ENCODE results near the gene ASGR2. TPM values are rescaled to one million over a fixed set of nuclear protein-coding genes. Genes with fewer than 3 reads are reported as not detected.
A peak's percentile ranks its signal among the peaks of the same experiment; 100 is the strongest.

ASGR2 gene
- total RNA-seq, 6 donors from 2014 or later = 0.98 to 3.9 (median 1.8) TPM

GRCh38 chr17:7081341-7082062 is 33.1 kb downstream of the ASGR2 start:
- TF ChIP-seq CTCF (IDR thresholded peaks at IDR 0.05) (no peak), EP300 (IDR thresholded peaks at IDR 0.05) (no peak), POLR2AphosphoS5 (IDR thresholded peaks at IDR 0.05) (no peak), POLR2A (IDR thresholded peaks at IDR 0.05) (no peak)
- H3K9me3 ChIP-seq = no peaks in the 10 kb centered on the region
- H3K4me1 ChIP-seq = peaks cover 0 to 10% (median 4%) of the 10 kb centered on the region in 4 donors
- DNase-seq (peak in 1 of 2 donors; percentile 22), ATAC-seq (ENCODE audit: low FRiP score in 2 of 2) (no peak)
- H3K27me3 ChIP-seq = no peaks in the 10 kb centered on the region
- no peaks in the 10 kb centered on the region for H3K36me3 ChIP-seq
- no peak overlapping the region for H3K4me3 ChIP-seq
- WGBS, 2 donors = 84 to 85% methylated on average over 16 of the region's 16 CpGs
- no peak overlapping the region for H3K27ac ChIP-seq

- 66 to 75% methylated on average over 10 of the region's 10 CpGs for WGBS, 2 donors
- no peak overlapping the region for H3K27ac ChIP-seq
- ATAC-seq (ENCODE audit: low FRiP score in 2 of 2) = peak; percentile 34 to 80
- peaks cover 0 to 10% (median 4%) of the 10 kb centered on the region in 4 donors for H3K4me1 ChIP-seq
- H3K4me3 ChIP-seq = no peak overlapping the region
- DNase-seq = no peak
- TF ChIP-seq POLR2A (IDR thresholded peaks at IDR 0.05) (no peak), EP300 (IDR thresholded peaks at IDR 0.05) (no peak), CTCF (IDR thresholded peaks at IDR 0.05) (no peak), POLR2AphosphoS5 (IDR thresholded peaks at IDR 0.05) (no peak)
- H3K9me3 ChIP-seq = no peaks in the 10 kb centered on the region
- H3K27me3 ChIP-seq = no peaks in the 10 kb centered on the region
- no peaks in the 10 kb centered on the region for H3K36me3 ChIP-seq
Observed at GRCh38 chr17:7080456-7081041, 34.1 kb downstream of the ASGR2 start.

DNA sequence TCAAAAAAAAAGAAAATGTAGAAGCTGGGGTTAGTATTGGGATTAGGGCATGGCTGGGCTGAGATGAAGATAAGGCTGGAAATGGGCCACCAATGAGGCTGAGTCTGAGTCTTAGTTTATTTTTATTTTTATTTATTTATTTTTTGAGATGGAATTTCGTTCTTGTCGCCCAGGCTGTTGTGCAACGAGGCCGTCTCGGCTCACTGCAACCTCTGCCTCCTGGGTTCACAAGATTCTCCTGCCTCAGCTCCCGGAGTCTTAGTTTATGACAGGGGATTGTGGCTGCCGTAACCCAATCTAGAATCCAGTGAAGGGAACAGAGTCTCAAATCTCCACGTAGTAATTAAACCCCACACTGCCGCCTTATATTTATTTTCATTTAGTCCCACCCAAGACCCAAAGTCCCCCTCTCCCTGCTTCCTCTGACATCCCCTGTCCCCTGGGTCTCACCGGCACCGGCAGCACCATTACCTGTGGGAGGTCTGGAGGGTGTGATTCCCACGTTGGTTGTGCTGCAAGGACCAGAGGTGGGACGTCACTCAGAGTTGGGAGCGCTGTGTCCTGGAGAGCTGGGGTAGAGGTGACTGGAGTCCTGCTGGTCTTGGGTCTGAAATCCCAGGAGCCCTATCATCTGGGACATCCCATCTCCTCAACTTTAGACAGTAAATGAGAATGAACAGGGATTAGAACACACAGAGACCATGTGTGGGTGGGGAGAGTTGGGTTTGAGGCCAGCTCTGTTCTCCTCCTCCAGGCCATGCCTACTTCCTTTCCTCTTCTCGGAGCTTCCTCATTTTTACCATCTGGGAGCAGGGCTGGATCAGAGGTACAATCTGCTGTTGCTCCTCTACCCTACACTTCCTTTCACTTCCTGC is 34.8 kb downstream of the ASGR2 start, which contains the start of gene CLEC10A:
Gene CLEC10A, minus strand, starts transcription at position 671 of the 875 bp plus-strand sequence. CDS start 1,439 bp downstream, outside the sequence.
- H3K27me3 ChIP-seq = no peaks in the 10 kb centered on the region
- no peaks in the 10 kb centered on the region for H3K9me3 ChIP-seq
- ATAC-seq (ENCODE audit: low FRiP score in 2 of 2) (peak; percentile 45 to 77), DNase-seq (no peak)
- WGBS, 2 donors = 66 to 68% methylated on average over 15 of the region's 15 CpGs
- no peaks in the 10 kb centered on the region for H3K36me3 ChIP-seq
- no peak within 1 kb of the TSS for H3K4me3 ChIP-seq
- peak within 1 kb of the TSS in 1 of 4 donors; percentile 46 for H3K27ac ChIP-seq
- no peak for TF ChIP-seq EP300 (IDR thresholded peaks at IDR 0.05)
- TF ChIP-seq POLR2AphosphoS5 (IDR thresholded peaks at IDR 0.05) = no peak
- no peak for TF ChIP-seq POLR2A (IDR thresholded peaks at IDR 0.05)
- TF ChIP-seq CTCF (IDR thresholded peaks at IDR 0.05) = no peak
- peaks cover 0 to 10% (median 4%) of the 10 kb centered on the region in 4 donors for H3K4me1 ChIP-seq

DNA sequence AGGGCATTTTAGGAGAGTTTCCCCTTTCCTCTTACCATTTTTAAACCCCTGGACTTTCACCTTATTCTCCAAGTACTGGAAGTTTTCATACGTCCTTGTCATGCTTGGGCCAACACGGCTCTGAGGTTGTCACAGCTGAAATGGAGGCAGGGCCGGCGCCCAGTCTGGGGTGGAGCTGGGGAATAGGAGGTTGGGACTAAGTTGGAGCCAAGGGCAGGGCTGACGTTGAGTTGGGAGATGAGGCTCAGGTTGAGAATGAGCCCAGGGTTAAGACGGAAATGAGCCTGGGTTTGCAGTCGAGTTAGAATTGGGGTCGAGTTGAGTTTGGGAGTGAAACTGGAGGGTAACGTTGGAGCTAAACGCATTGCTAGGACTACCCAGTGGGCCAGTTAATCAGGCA is 35.9 kb downstream of the ASGR2 start:
- H3K27me3 ChIP-seq = no peaks in the 10 kb centered on the region
- H3K27ac ChIP-seq = no peak overlapping the region
- no peak for TF ChIP-seq CTCF (IDR thresholded peaks at IDR 0.05)
- no peaks in the 10 kb centered on the region for H3K9me3 ChIP-seq
- no peak for ATAC-seq (ENCODE audit: low FRiP score in 2 of 2)
- H3K36me3 ChIP-seq = no peaks in the 10 kb centered on the region
- DNase-seq = no peak
- 82 to 93% methylated on average over 10 of the region's 10 CpGs for WGBS, 2 donors
- no peak overlapping the region for H3K4me3 ChIP-seq
- peaks cover 0 to 9% (median 1%) of the 10 kb centered on the region in 4 donors for H3K4me1 ChIP-seq
